ENCODE measurements around the gene FRS2. TPM values are rescaled to one million over a fixed set of nuclear protein-coding genes. Genes with fewer than 3 reads are reported as not detected.

The FRS2 gene
- total and polyA plus RNA-seq, 2 donors (not counting 1 experiment from before 2014, with no cell fraction given) = 11.3 to 33.7 TPM

- no peak overlapping the region for H3K9ac ChIP-seq (ENCODE audit: low read length)
- no peaks in the 10 kb centered on the region for H3K4me1 ChIP-seq (ENCODE audit: control insufficient read depth in 2 of 2, insufficient read depth in 2 of 2, low read length in 2 of 2)
- Mint-ChIP-seq H3K4me1 (no peaks in the 10 kb centered on the region), H3K9me3 (ENCODE audit: insufficient read depth) (no peaks in the 10 kb centered on the region), H3K4me3 (no peak overlapping the region), H3K27me3 (no peaks in the 10 kb centered on the region), H3K27ac (no peak overlapping the region)
- DNase-seq (no peak), ATAC-seq (ENCODE audit: low read depth) (no peak)
- H3K79me2 ChIP-seq (ENCODE audit: control insufficient read depth, insufficient read depth, low read length) = peaks cover under 1% of the 10 kb centered on the region
- no peak overlapping the region for H3K4me2 ChIP-seq (replicated peaks; ENCODE audit: low read depth, low read length, poor library complexity, severe bottlenecking)
- peaks cover 0 to 5% of the 10 kb centered on the region in 2 experiments for H3K36me3 ChIP-seq (replicated peaks in 1 of 2; ENCODE audit: control extremely low read depth in 1 of 2, control insufficient read depth in 1 of 2, extremely low read depth in 1 of 2, insufficient read depth in 2 of 2, low read length in 1 of 2)
- POLR2A ChIA-PET = no interaction called here
- H3K27ac ChIP-seq (ENCODE audit: low read length in 2 of 2) = no peak overlapping the region
- intact Hi-C loops (cut with micrococcal nuclease) = no loop called here
- no peaks in the 10 kb centered on the region for H3K27me3 ChIP-seq (replicated peaks in 1 of 4; ENCODE audit: control extremely low read depth in 1 of 4, control insufficient read depth in 3 of 4, insufficient read depth in 4 of 4, low read length in 3 of 4)
- no peaks in the 10 kb centered on the region for H4K20me1 ChIP-seq (ENCODE audit: control insufficient read depth, insufficient read depth, low read length, poor library complexity, severe bottlenecking)
- H2AFZ ChIP-seq (ENCODE audit: insufficient read depth, low read depth, low read length, poor library complexity, severe bottlenecking) = no peak overlapping the region
- peaks cover 0 to under 1% (median 0%) of the 10 kb centered on the region in 3 donors for H3K9me3 ChIP-seq (ENCODE audit: control extremely low read depth in 1 of 3, control insufficient read depth in 2 of 3, insufficient read depth in 1 of 3, low read length in 2 of 3)
- CTCF ChIA-PET = interaction anchor here (0.5 to 2.9 kb wide), 6 partner anchors 14 to 190 kb away, joined by 3 to 10 read pairs (median 4); no protein-coding TSS in a partner anchor
- TF ChIP-seq CTCF (IDR thresholded peaks at IDR 0.05) (no peak), EZH2 (IDR thresholded peaks at IDR 0.05; ENCODE audit: borderline replicate concordance, insufficient read depth, low read depth, low read length, poor library complexity, severe bottlenecking) (no peak)
- H3K4me3 ChIP-seq (ENCODE audit: control extremely low read depth in 1 of 5, extremely low read depth in 1 of 5, insufficient read depth in 1 of 5, low read depth in 2 of 5, low read length in 4 of 5) = no peak overlapping the region
Measured at GRCh38 chr12:69548687-69549086, 78.5 kb downstream of the FRS2 start.

- no peak for ATAC-seq (ENCODE audit: low read depth)
- no CpG with 5 or more reads among the region's 8 CpGs for WGBS (ENCODE audit: insufficient coverage)
- POLR2A ChIA-PET = no interaction called here
Measured at GRCh38 chr12:69550569-69551350, 80.6 kb downstream of the FRS2 start.

More at GRCh38 chr12:69550569-69551350, 80.6 kb downstream of the FRS2 start:
- Histone ChIP-seq H3K9ac (ENCODE audit: low read length) (no peak overlapping the region), H3K36me3 (replicated peaks in 1 of 2; ENCODE audit: control extremely low read depth in 1 of 2, control insufficient read depth in 1 of 2, extremely low read depth in 1 of 2, insufficient read depth in 2 of 2, low read length in 1 of 2) (peaks cover 0 to 5% of the 10 kb centered on the region in 2 experiments), H3K27me3 (replicated peaks in 1 of 4; ENCODE audit: control extremely low read depth in 1 of 4, control insufficient read depth in 3 of 4, insufficient read depth in 4 of 4, low read length in 3 of 4) (no peaks in the 10 kb centered on the region), H3K27ac (ENCODE audit: low read length in 2 of 2) (no peak overlapping the region), H3K9me3 (ENCODE audit: control extremely low read depth in 1 of 3, control insufficient read depth in 2 of 3, insufficient read depth in 1 of 3, low read length in 2 of 3) (no peaks in the 10 kb centered on the region), H3K79me2 (ENCODE audit: control insufficient read depth, insufficient read depth, low read length) (no peaks in the 10 kb centered on the region), H4K20me1 (ENCODE audit: control insufficient read depth, insufficient read depth, low read length, poor library complexity, severe bottlenecking) (no peaks in the 10 kb centered on the region), H3K4me2 (replicated peaks; ENCODE audit: low read depth, low read length, poor library complexity, severe bottlenecking) (no peak overlapping the region), H3K4me3 (ENCODE audit: control extremely low read depth in 1 of 5, extremely low read depth in 1 of 5, insufficient read depth in 1 of 5, low read depth in 2 of 5, low read length in 4 of 5) (no peak overlapping the region), H3K4me1 (ENCODE audit: control insufficient read depth in 2 of 2, insufficient read depth in 2 of 2, low read length in 2 of 2) (no peaks in the 10 kb centered on the region), H2AFZ (ENCODE audit: insufficient read depth, low read depth, low read length, poor library complexity, severe bottlenecking) (no peak overlapping the region)
- CTCF ChIA-PET = interaction anchor here (2.9 kb wide), 1 partner anchor 20 kb away, joined by 10 read pairs; no protein-coding TSS in a partner anchor
- Mint-ChIP-seq H3K4me1 (no peaks in the 10 kb centered on the region), H3K9me3 (ENCODE audit: insufficient read depth) (no peaks in the 10 kb centered on the region), H3K4me3 (no peak overlapping the region), H3K27me3 (no peaks in the 10 kb centered on the region), H3K27ac (no peak overlapping the region)
- TF ChIP-seq CTCF (IDR thresholded peaks at IDR 0.05) (no peak), EZH2 (IDR thresholded peaks at IDR 0.05; ENCODE audit: borderline replicate concordance, insufficient read depth, low read depth, low read length, poor library complexity, severe bottlenecking) (no peak)
- intact Hi-C loops (cut with micrococcal nuclease) = no loop called here
- DNase-seq = no peak
